HG03575 (cell line): Measurements from ENCODE around the gene SAMD4A.

ENCODE experiments used
- ATAC-seq: cut with Tn5 transposase; IDR thresholded peaks from one replicate; pipeline ENCODE4 v1.9.1; 2021; ENCODE audit not compliant: unreplicated experiment, insufficient number of reproducible peaks, low FRiP score; ENCODE audit errors: extremely low read depth

The SAMD4A gene

GRCh38 chr14:54564071-54564867 is 2.7 kb upstream of the SAMD4A start:
- ATAC-seq, result no peak

GRCh38 chr14:54564868-54565784 is 1.8 kb upstream of the SAMD4A start:
- ATAC-seq, result no peak

GRCh38 chr14:54565785-54566409 is 1.0 kb upstream of the SAMD4A start:
- ATAC-seq, result no peak

GRCh38 chr14:54567224-54567638 is 303 bp downstream of the SAMD4A start:
- ATAC-seq, result no peak

GRCh38 chr14:54567639-54568561 is 972 bp downstream of the SAMD4A start:
- ATAC-seq, result no peak

- ATAC-seq, result no peak
These were observed 2.1 kb downstream of the SAMD4A start for GRCh38 chr14:54568821-54569595.

GRCh38 chr14:54570047-54570446 is 3.1 kb downstream of the SAMD4A start:
- no peak for ATAC-seq

- no peak for ATAC-seq
These were observed 3.9 kb downstream of the SAMD4A start for GRCh38 chr14:54570631-54571415.

- no peak for ATAC-seq
These were observed 5.4 kb downstream of the SAMD4A start for GRCh38 chr14:54572316-54572715.

- ATAC-seq, result no peak
These were observed 7.6 kb downstream of the SAMD4A start for GRCh38 chr14:54574528-54574927.

GRCh38 chr14:54577494-54577893 is 10.6 kb downstream of the SAMD4A start:
- no peak for ATAC-seq

- no peak for ATAC-seq
These were observed 11.0 kb downstream of the SAMD4A start for GRCh38 chr14:54577977-54578376.

GRCh38 chr14:54579621-54580020 is 12.7 kb downstream of the SAMD4A start:
- ATAC-seq, result no peak

GRCh38 chr14:54580933-54581332 is 14.0 kb downstream of the SAMD4A start:
- ATAC-seq, result no peak

- no peak for ATAC-seq
These were observed 15.4 kb downstream of the SAMD4A start for GRCh38 chr14:54582334-54582733.

- ATAC-seq, result no peak
These were observed 17.2 kb downstream of the SAMD4A start for GRCh38 chr14:54584097-54584496.

GRCh38 chr14:54585214-54585613 is 18.3 kb downstream of the SAMD4A start:
- ATAC-seq, result no peak
